Measurements from ENCODE around the gene WDR46.

WDR46 gene

GRCh38 chr6:33288921-33289783 lies at the start of gene WDR46, which contains the start of gene PFDN6:
Gene WDR46, minus strand, starts transcription at chr6:33289239. Its CDS starts 69 bp downstream, at chr6:33289170.
Gene PFDN6, plus strand, starts transcription at chr6:33289601. Its CDS starts 256 bp downstream, at chr6:33289857.
- DNase-seq = peak; percentile 91

DNA sequence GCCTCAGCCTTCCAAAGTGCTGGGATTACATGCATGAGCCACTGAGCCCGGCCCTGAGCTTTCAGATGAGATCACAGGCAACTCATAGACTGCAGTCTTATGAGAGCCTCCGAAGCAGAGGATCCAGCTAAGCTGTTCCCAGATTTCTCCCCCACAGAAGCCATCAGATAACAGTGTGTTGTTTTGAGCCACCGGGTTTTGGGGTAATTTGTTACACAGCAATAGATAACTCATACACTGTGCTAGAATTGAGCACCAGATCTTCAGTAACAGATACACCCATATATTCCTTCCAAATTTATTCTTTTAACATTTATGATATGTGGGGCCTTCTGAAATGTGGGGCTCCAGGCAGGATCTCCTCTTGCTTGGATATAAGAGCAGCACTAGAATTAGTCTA lies 47.5 kb upstream of the WDR46 start:
- no peak for DNase-seq

DNA sequence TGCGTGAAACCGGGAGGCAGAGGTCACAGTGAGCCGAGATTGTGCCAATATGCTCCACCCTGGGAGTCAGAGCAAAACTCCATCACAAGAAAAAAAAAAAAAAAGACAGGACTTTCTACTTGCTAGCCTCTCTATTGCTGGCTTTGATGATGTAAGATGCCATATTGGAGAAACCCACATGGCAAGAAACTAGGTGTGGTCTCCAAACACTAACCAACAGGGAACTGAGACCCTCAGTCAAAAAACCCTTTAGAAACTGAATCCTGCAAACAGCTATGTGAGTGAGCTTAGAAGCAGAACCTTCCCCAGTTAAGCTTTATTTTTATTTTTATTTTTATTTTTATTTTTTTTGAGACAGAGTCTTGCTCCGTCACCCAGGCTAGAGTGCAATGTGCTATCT lies 46.9 kb upstream of the WDR46 start:
- no peak for DNase-seq

- DNase-seq = no peak
Observed at GRCh38 chr6:33333666-33334065, 44.6 kb upstream of the WDR46 start.

DNA sequence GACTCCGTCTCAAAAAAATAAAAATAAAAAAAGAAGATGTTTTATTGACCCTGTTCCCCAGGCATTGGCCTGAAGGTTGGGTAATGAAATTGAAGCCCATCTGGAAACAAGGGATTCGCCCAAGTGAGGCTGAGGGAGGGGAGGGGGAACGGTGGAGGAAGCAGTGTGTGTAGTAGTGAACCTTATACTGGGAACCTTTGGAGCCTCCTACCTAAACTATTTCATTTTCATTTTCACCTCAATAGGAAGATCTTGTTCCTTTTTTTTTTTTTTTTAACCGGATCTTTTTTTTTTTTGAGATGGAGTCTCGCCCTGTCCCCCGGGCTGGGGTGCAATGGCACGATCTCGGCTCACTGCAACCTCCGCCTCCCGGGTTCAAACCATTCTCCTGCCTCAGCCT lies 41.7 kb upstream of the WDR46 start:
- no peak for DNase-seq

- DNase-seq = no peak
Observed at GRCh38 chr6:33329058-33329457, 40.0 kb upstream of the WDR46 start.

GRCh38 chr6:33324125-33324524 lies 35.1 kb upstream of the WDR46 start:
- DNase-seq = no peak

DNA sequence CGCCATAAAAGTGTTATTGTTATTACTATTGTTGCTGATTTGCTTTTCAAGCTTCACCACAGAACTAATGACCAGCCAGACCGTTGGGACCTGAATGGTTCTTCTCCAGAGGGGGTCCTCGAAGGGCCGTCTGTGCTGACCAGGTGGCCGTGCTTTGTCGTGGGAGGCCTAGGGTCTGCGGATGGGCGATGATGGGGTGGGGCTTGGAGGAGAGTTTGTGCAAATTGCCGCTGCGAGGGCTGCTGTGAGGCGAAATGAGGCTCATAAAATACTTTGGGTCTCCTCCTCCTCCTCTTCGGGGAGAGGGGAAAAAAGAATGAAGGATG lies 34.5 kb upstream of the WDR46 start:
- DNase-seq = no peak

GRCh38 chr6:33321227-33321626 lies 32.2 kb upstream of the WDR46 start:
- DNase-seq = no peak

DNA sequence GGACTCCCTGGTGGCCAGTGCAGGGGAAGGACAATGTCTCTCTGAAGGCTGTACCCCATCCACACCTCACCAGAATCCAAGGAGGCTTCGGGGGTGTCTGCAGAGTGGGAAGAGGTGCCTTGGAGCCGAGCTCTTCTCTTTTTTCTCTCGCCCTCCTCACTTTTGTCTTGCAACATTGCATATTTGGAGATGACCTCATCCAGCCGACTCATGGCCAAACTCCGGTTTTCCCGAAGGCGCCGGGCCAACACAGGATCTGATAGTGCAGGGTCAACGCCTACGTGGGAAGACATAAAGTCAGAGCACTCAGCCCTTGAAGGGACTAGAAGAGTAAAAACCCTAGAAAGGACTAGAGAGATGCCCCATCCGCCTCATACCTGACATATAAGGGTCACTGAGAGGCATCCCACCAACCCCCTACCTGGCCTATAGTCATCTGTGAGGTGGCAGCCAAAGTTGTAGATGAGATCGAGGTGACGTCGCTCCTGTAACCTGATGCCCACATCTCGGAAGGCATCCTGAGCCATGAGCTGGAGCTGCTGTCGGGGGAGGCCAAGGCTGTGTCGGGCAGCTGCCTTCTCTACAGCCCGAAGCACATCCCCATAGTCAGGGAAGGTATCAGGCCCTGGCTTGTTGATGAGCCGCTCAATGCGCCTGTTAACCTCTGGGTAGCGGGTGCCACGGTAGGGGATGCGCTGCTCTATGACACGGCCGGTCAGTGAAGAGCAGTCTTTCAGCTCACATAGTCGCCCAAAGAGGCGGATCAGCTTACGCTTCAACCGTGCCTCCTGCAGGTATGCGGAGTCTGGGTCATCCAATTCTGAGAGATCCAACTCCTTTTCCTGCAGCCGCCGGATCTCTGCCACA lies 31.5 kb upstream of the WDR46 start:
- no peak for DNase-seq

DNA sequence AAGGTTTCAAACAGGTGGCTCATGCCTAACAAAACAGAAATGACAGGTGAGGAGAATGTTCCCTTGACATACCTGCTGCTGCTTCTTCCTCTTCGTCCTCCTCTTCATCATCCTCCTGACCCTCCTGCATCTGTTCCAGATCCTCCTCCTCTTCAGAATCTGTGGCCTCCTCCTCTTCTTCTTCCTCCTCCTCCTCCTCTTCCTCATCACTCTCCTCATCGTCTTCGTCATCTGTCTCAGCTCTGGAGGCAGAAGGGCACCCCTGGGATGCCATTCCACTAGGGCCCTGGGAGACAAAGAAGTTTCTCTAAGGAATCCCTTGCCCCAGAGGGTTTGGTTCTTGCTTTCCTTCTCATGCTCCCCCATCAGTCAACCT lies 30.9 kb upstream of the WDR46 start:
- DNase-seq = no peak

DNA sequence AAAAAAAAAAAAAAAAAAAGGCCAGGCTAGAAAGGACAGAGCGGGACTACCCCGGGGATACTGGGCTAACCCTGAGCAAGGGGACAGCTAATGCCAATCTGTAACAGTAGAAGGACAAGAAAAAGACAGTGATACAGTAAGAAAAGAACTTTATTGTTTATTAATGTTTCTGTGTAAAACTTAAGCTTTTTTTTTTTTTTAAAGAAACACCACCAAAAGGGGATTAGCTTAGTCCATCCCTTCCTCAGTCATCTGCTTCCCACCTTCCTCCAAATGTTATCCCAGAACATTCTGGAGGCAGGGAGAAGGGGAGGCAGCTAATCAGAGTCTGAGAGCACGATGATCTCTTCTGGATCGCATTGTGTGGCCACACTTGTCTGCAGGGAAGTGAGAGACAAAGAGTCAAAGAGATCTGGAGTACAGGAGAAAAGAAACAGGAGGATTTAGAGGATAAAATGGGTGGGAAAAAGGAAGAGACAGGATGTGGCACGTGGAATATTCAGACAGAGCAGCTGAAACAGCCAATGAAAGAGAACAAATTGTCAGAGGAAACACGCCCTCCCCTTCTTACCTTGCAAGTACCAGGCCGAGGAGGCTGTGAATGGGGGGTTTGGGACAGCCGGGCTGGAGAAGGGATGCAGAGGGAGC lies 29.5 kb upstream of the WDR46 start:
- DNase-seq = no peak

- DNase-seq = peak; percentile 97
Observed at GRCh38 chr6:33317669-33318425, 28.8 kb upstream of the WDR46 start, which contains the start of gene ZBTB22. Gene ZBTB22, minus strand, starts transcription at chr6:33317744. Its CDS starts 828 bp downstream, at chr6:33316916.

DNA sequence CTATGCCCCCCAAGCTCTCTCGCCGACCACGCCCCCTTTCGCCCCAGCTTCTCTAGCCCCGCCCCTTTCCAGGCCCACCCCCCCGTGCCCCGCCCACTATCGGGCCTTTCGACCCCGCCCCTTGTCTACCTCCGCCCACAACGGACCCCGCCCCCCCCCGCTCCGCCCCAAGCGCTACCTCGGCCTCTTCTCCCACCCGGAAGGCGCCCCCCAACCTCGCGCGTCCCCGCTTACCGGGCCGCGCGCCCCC lies 28.3 kb upstream of the WDR46 start:
- DNase-seq = no peak

DNA sequence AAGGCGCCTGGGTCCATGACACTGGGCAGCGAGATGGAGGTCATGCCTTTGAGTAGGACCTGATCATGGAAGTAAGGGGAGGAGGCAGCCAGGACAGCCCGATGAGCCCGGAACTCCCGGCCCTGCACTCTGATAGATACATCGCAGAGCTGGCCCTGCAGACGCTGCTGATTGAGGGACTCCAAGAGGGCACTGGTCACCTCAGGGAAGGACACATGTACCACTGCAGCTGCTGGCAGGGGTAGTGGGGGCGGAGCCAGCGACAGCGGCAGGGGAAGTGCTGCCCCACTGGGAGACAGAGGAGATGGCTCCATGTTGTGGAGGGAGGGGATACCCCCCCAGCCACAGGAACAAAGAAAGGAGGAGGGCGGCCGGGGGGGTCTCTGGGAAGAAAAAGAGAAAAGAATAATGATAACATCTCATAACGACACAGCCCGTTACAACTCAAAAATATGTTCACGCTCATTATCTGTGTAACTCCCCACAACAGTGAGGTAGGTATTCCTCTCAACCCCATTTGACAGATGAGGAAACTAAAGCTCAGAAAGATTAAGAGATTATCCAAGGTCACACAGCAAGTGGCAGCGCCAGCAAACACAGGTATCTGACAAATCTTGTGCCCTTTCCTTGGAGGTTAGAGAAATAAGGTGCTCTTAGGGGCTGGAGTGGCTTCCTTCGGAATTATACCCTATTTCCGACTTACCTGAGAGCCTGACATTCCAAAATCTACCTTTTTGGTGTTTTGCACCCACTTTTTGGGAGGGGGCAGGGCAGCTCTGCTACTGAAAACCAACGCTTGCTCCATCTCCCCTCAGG lies 27.8 kb upstream of the WDR46 start:
- no peak for DNase-seq

GRCh38 chr6:33315793-33316602 lies 27.0 kb upstream of the WDR46 start:
- DNase-seq = no peak

DNA sequence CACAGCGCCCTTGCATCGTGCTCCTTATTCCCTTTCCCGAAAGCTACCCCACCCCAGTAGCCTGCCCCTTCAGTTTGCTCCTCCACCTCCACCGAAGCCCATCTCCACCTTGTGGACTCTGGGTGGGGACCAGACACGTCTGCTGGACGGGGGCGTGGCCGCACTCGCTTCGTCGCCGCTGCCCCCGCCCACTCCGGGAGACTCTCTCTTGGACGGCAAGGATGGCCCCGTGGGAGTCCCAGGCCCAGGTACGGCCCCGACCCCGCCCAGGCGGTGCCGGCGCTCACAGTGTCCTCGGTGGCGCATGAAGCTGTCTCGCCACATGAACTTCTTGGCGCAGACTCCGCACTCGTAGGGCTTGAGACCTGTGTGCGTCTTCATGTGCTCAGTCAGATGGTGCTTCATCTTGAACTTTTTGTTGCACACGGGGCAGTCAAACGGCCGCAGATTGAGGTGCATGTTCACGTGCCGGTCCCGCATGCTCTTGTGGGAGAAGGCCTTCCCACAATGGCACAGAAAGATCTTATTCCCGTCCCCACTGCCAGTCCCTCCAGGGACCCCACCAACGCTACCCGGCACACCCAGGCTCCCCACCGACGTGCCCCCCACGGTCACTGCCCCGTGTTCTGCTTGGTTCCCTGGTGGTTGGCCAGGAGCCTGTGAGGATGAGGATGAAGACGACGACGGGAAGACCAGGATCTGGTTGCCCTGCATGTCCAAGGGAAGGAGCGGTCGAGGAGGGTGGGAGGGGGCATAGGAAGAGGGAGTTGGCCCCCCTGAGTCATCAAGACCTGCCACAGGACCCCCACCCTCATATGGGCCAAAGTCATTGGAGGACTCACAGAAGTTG lies 26.1 kb upstream of the WDR46 start:
- no peak for DNase-seq

DNA sequence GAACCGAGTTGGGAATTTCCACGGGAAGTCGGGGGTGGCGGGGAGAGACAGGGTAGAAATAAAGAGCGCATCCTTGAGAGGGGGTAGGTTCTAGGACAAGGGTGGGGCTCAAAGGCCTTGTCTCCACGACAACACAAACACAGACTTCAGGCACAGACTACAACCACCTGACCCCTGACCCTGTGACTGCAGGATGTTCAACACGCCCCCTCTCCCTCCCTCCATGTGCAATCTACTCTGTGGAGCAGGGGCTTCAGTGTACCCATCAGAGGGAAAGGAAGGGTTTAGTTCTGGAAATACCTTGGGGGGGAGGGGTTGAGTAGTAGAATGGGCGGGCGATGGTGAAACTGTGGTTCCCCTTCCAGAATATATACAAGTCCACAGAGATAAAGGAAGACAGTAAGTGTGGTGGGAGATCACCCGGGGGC lies 25.5 kb upstream of the WDR46 start:
- peak; percentile 73 for DNase-seq

- peak; percentile 80 for DNase-seq
Observed at GRCh38 chr6:33313709-33314514, 24.9 kb upstream of the WDR46 start, which contains the start of gene TAPBP. Gene TAPBP, minus strand, starts transcription at chr6:33314078. Its CDS starts 37 bp downstream, at chr6:33314041.
